H9 (cell line): ENCODE data around the gene CPT1A. TPM values are rescaled to one million over a fixed set of nuclear protein-coding genes. Genes with fewer than 3 reads are reported as not detected.
A peak's percentile ranks its signal among the peaks of the same experiment; 100 is the strongest.

Experiments used
- DNase-seq: peaks from one replicate; pipeline ENCODE4 v3.0.0-alpha.2; 2017
- H2AFZ ChIP-seq: one replicate; pipeline ENCODE4 v1.6.1; 2013; ENCODE audit warnings: mild to moderate bottlenecking, low read length, control low read depth, moderate library complexity
- H2AK5ac ChIP-seq: 2 replicates; pipeline ENCODE4 v1.6.1; 2013; ENCODE audit warnings: low read length, control low read depth, mixed read lengths; ENCODE audit not compliant: insufficient read length
- H2BK120ac ChIP-seq: one replicate; pipeline ENCODE4 v1.6.1; 2013; ENCODE audit warnings: low read depth, mild to moderate bottlenecking, low read length, control low read depth, inconsistent platforms; ENCODE audit not compliant: poor library complexity, severe bottlenecking
- H2BK12ac ChIP-seq: 2 replicates; pipeline ENCODE4 v1.6.1; 2013; ENCODE audit warnings: low read length, control low read depth, mixed read lengths, low read depth; ENCODE audit not compliant: insufficient read length
- H2BK15ac ChIP-seq: 2 replicates; pipeline ENCODE4 v1.6.1; 2013; ENCODE audit warnings: low read depth, low read length, control low read depth
- H2BK20ac ChIP-seq: one replicate; pipeline ENCODE4 v1.6.1; 2013; ENCODE audit warnings: low read depth, mild to moderate bottlenecking, low read length, control low read depth, inconsistent platforms; ENCODE audit not compliant: poor library complexity, severe bottlenecking
- H2BK5ac ChIP-seq: 2 replicates; pipeline ENCODE4 v1.6.1; 2013; ENCODE audit warnings: low read length, control low read depth, mixed read lengths; ENCODE audit not compliant: insufficient read length
- H3K14ac ChIP-seq: 2 replicates; pipeline ENCODE4 v1.6.1; 2013; ENCODE audit warnings: low read length, control low read depth; ENCODE audit not compliant: insufficient read depth
- H3K18ac ChIP-seq: 2 replicates; pipeline ENCODE4 v1.6.1; 2013; ENCODE audit warnings: low read depth, mild to moderate bottlenecking, mixed read lengths, low read length, control low read depth; ENCODE audit not compliant: insufficient read length
- H3K23ac ChIP-seq: 2 replicates; pipeline ENCODE4 v1.6.1; 2013; ENCODE audit warnings: low read length, control low read depth, mixed read lengths, low read depth; ENCODE audit not compliant: insufficient read length
- H3K23me2 ChIP-seq: 2 replicates; pipeline ENCODE4 v1.6.1; 2013; ENCODE audit warnings: low read depth, mild to moderate bottlenecking, mixed read lengths, low read length, control low read depth; ENCODE audit not compliant: insufficient read length, poor library complexity, severe bottlenecking
- H3K27ac ChIP-seq: 2 replicates; pipeline ENCODE4 v1.5.1; 2013; ENCODE audit warnings: low read length, control low read depth, mixed read lengths, low read depth; ENCODE audit not compliant: insufficient read length
- H3K27me3 ChIP-seq: 2 replicates; pipeline ENCODE4 v1.6.1; 2013; ENCODE audit warnings: low read length, control low read depth, inconsistent platforms; ENCODE audit not compliant: insufficient read depth
- H3K4ac ChIP-seq: 2 replicates; pipeline ENCODE4 v1.6.1; 2013; ENCODE audit warnings: low read depth, mild to moderate bottlenecking, control low read depth, inconsistent platforms, low read length, moderate library complexity
- H3K4me1 ChIP-seq: 2 replicates; pipeline ENCODE4 v1.6.1; 2013; ENCODE audit warnings: low read length, control low read depth, inconsistent platforms; ENCODE audit not compliant: insufficient read depth
- H3K4me2 ChIP-seq: 2 replicates; pipeline ENCODE4 v1.6.1; 2013; ENCODE audit warnings: low read length, control low read depth, mixed read lengths; ENCODE audit not compliant: insufficient read length, insufficient read depth
- H3K56ac ChIP-seq: 2 replicates; pipeline ENCODE4 v1.6.1; 2013; ENCODE audit warnings: low read depth, mild to moderate bottlenecking, mixed read lengths, low read length, control low read depth; ENCODE audit not compliant: insufficient read length
- H3K79me1 ChIP-seq: 2 replicates; pipeline ENCODE4 v1.6.1; 2013; ENCODE audit warnings: low read depth, mild to moderate bottlenecking, moderate library complexity, low read length, control low read depth, inconsistent platforms; ENCODE audit not compliant: insufficient read depth, poor library complexity, severe bottlenecking
- H3K79me2 ChIP-seq: 2 replicates; pipeline ENCODE4 v1.6.1; 2013; ENCODE audit warnings: low read length, control low read depth, inconsistent platforms; ENCODE audit not compliant: insufficient read depth
- H3K9ac ChIP-seq: 2 replicates; pipeline ENCODE4 v1.6.1; 2013; ENCODE audit warnings: low read length, control low read depth, mixed read lengths; ENCODE audit not compliant: insufficient read length; ENCODE audit errors: extremely low read depth
- H3K9me3 ChIP-seq: one replicate; pipeline ENCODE4 v1.6.1; 2013; ENCODE audit warnings: low read depth, low read length, inconsistent platforms; ENCODE audit not compliant: control insufficient read depth
- H3T11ph ChIP-seq: one replicate; pipeline ENCODE4 v1.6.1; 2013; ENCODE audit warnings: mild to moderate bottlenecking, low read length, control low read depth, inconsistent platforms
- H4K20me1 ChIP-seq: one replicate; pipeline ENCODE4 v1.6.1; 2013; ENCODE audit not compliant: control insufficient read depth, insufficient read length, insufficient read depth
- H4K5ac ChIP-seq: 2 replicates; pipeline ENCODE4 v1.6.1; 2013; ENCODE audit warnings: low read depth, mild to moderate bottlenecking, mixed read lengths, low read length, control low read depth; ENCODE audit not compliant: insufficient read length
- H4K8ac ChIP-seq: replicated peaks from 2 replicates; pipeline ENCODE4 v1.6.1; 2013; ENCODE audit warnings: low read length, control low read depth, mixed read lengths, low read depth; ENCODE audit not compliant: insufficient read length
- H4K91ac ChIP-seq: 2 replicates; pipeline ENCODE4 v1.6.1; 2013; ENCODE audit warnings: low read depth, mild to moderate bottlenecking, moderate library complexity, mixed read lengths, low read length, control low read depth; ENCODE audit not compliant: insufficient read length
- H3K27ac Mint-ChIP-seq, 3 experiments: 2 replicates in 2 of 3; 3 replicates in 1 of 3; pipeline ENCODE4 v1.8.0; 2020 to 2021; ENCODE audit warnings: mixed read lengths in 3 of 3, mild to moderate bottlenecking in 1 of 3, moderate library complexity in 1 of 3
- H3K27me3 Mint-ChIP-seq: 2 replicates; pipeline ENCODE4 v1.8.0; 2021; ENCODE audit warnings: low read depth, mild to moderate bottlenecking, moderate library complexity, mixed read lengths
- H3K36me3 Mint-ChIP-seq, 3 experiments: 2 replicates in 2 of 3; 3 replicates in 1 of 3; pipeline ENCODE4 v1.8.0; 2020 to 2021; ENCODE audit warnings: low read depth in 3 of 3, mixed read lengths in 3 of 3; ENCODE audit not compliant: insufficient read depth in 1 of 3
- H3K4me1 Mint-ChIP-seq, 2 experiments: 2 replicates each; pipeline ENCODE4 v1.8.0; 2020; ENCODE audit warnings: mixed read lengths in 2 of 2
- H3K4me3 Mint-ChIP-seq, 2 experiments: 2 replicates in 1 of 2; 3 replicates in 1 of 2; pipeline ENCODE4 v1.8.0; 2020 to 2021; ENCODE audit warnings: mild to moderate bottlenecking in 2 of 2, mixed read lengths in 2 of 2, moderate library complexity in 1 of 2
- H3K9me3 Mint-ChIP-seq, 2 experiments: 2 replicates in 1 of 2; 3 replicates in 1 of 2; pipeline ENCODE4 v1.8.0; 2020; ENCODE audit warnings: mild to moderate bottlenecking in 2 of 2, mixed read lengths in 2 of 2, moderate library complexity in 1 of 2
- CTCF ChIP-seq: fragments of 200-600 bp; sonication (generic); conservative IDR thresholded peaks from 3 replicates; pipeline ENCODE4 v1.8.0; 2021; ENCODE audit warnings: antibody characterized with exemption, mild to moderate bottlenecking
- WGBS: extraction: QIAGEN DNeasy Blood & Tissue Kit; methylation state at CpG from one replicate; pipeline ENCODE4 v1.1.7; 2013; ENCODE audit warnings: missing lambda C conversion rate, low lambda C conversion rate, mixed read lengths; ENCODE audit not compliant: insufficient read length; ENCODE audit errors: extremely low coverage; 5-methylcytosine and 5-hydroxymethylcytosine counted together
- total RNA-seq: library from RNA; stranded (reverse); gene quantifications from 2 replicates; pipeline ENCODE4 v1.2.1, GENCODE V29; 2021

CPT1A gene
- total RNA-seq, 1 experiment from 2014 or later, result 7.5 TPM

- H2BK12ac ChIP-seq, result no peak overlapping the region
- no peak overlapping the region for H3T11ph ChIP-seq
- H3K27me3 ChIP-seq, result no peaks in the 10 kb centered on the region
- H2BK120ac ChIP-seq, result no peak overlapping the region
- H3K9ac ChIP-seq, result no peak overlapping the region
- no peaks in the 10 kb centered on the region for H3K79me2 ChIP-seq
- no peaks in the 10 kb centered on the region; a peak in 1 of 5 replicates for H3K9me3 Mint-ChIP-seq
- peak overlapping the region in 1 of 3 experiments; percentile 64; a peak in 1 of 7 replicates for H3K27ac Mint-ChIP-seq
- no peaks in the 10 kb centered on the region for H3K36me3 Mint-ChIP-seq
- no peak overlapping the region; the same call in 1 of the 2 replicates for H3K14ac ChIP-seq
- H2AFZ ChIP-seq, result no peak overlapping the region
- H4K8ac ChIP-seq, result no peak overlapping the region
- H2BK15ac ChIP-seq, result no peak overlapping the region
- H3K79me1 ChIP-seq, result no peaks in the 10 kb centered on the region
- H3K27me3 Mint-ChIP-seq, result no peaks in the 10 kb centered on the region
- no peak overlapping the region for H3K23ac ChIP-seq
- no peaks in the 10 kb centered on the region; the same call in 1 of the 2 replicates for H3K4me1 ChIP-seq
- no peaks in the 10 kb centered on the region for H3K9me3 ChIP-seq
- H3K4ac ChIP-seq, result no peak overlapping the region
- no peak overlapping the region for H3K27ac ChIP-seq
- no peak overlapping the region for H4K91ac ChIP-seq
- no peak overlapping the region for H2BK5ac ChIP-seq
- H4K20me1 ChIP-seq, result no peaks in the 10 kb centered on the region
- peak overlapping the region; percentile 57 for H3K18ac ChIP-seq
- H3K56ac ChIP-seq, result no peak overlapping the region
- WGBS, result no CpG with 5 or more reads among the region's 7 CpGs
- no peak overlapping the region for H4K5ac ChIP-seq
- no peak overlapping the region for H3K4me2 ChIP-seq
- no peak for DNase-seq
- H2BK20ac ChIP-seq, result no peak overlapping the region
- no peak overlapping the region; a peak in 1 of 5 replicates for H3K4me3 Mint-ChIP-seq
- peaks cover 0 to 4% of the 10 kb centered on the region in 2 experiments; a peak in 3 of 4 replicates for H3K4me1 Mint-ChIP-seq
- TF ChIP-seq CTCF, result no peak
- H3K23me2 ChIP-seq, result no peaks in the 10 kb centered on the region
- no peak overlapping the region for H2AK5ac ChIP-seq
These were observed 24.7 kb downstream of the CPT1A start for GRCh38 chr11:68816917-68817419.
